Heart left ventricle (tissue), 13 donors: ENCODE data around the gene TRIM75.

ENCODE experiments used
- CTCF ChIP-seq, 12 donors: fragments of 200-600 bp; sonication (generic) in 4 of 12; IDR thresholded peaks; one replicate each; pipeline versions ENCODE4 v1.5.0 to v1.8.0; 2018 to 2022; ENCODE audit warnings: antibody characterized with exemption in 12 of 12, mild to moderate bottlenecking in 5 of 12
- POLR2A ChIP-seq, 2 donors: fragments of 450-650 bp; IDR thresholded peaks; one replicate each; pipeline ENCODE4 v1.6.1; 2017; ENCODE audit warnings: antibody characterized with exemption in 2 of 2, mild to moderate bottlenecking in 2 of 2, moderate library complexity in 2 of 2
- donor health status: ischemic (EF 13 %, LVEDD 7.1; RV severe dilation, severe dysfunction).
- donor health status: DM: no; HTN: yes; CAD: no.
- donor health status: DM: no; HTN: no; CAD: no.
- donor health status: ischemic (EF 25% LVEDD 6.9; RV normal size, moderate dysfunction).
- donor health status: ischemic (EF 25% LVEDD 5.7; RV mildly dilated, moderate dysfunction).
- donor health status: ischemic (EF 35%, LVEDD 5.7; RV mildly dilated, moderate dysfunction).
- donor health status: nonischemic (EF 11% LVEDD 7.7; RV severe dilation, severe dysfunction).
- donor health status: DM: yes; HTN: yes; CAD: no.
- donor health status: PGD.
- donor health status: ischemic (EF 29% LVEDD 5.4; RV normal size, mild dysfunction).
- donor health status: nonischemic (EF 23%, LVEDD 6.1; RV moderate dilation, normal function).

GRCh38 chr4:165077034-165077578 is 23.4 kb downstream of the TRIM75 start:
- no peak for TF ChIP-seq CTCF (IDR thresholded peaks at IDR 0.05)
- no peak for TF ChIP-seq POLR2A (IDR thresholded peaks at IDR 0.05)
